ENCODE results near the gene FHDC1.

- TF ChIP-seq CTCF (IDR thresholded peaks at IDR 0.05; ENCODE audit: low read length): no peak
- no peak for TF ChIP-seq EZH2 (IDR thresholded peaks at IDR 0.05; ENCODE audit: borderline replicate concordance, low read length)
Observed at GRCh38 chr4:153023692-153024394, 87.7 kb downstream of the FHDC1 start.

All from OCI-LY1 (cell line).